GM12878 (cell line): Measurements from ENCODE around the gene CXCL17. TPM values are rescaled to one million over a fixed set of nuclear protein-coding genes. Genes with fewer than 3 reads are reported as not detected.

ENCODE experiments used
- CEBPB ChIP-seq, 2 experiments: fragments of 150-350 bp in 1 of 2; IDR thresholded peaks; 2 replicates each; pipeline ENCODE4 v1.6.1; 2012 to 2014; ENCODE audit warnings: low read depth in 2 of 2, low read length in 2 of 2, borderline replicate concordance in 1 of 2, inconsistent platforms in 1 of 2
- CTCF ChIP-seq, 3 experiments: IDR thresholded peaks in 2 of 3; conservative IDR thresholded peaks in 1 of 3; 2 replicates each; pipeline ENCODE4 v1.5.1; 2011; ENCODE audit warnings: low read depth in 3 of 3, low read length in 3 of 3, mild to moderate bottlenecking in 3 of 3, control low read depth in 2 of 3, moderate library complexity in 2 of 3, inconsistent platforms in 1 of 3, mixed read lengths in 1 of 3; ENCODE audit not compliant: control insufficient read depth in 2 of 3, insufficient read depth in 1 of 3; ENCODE audit errors: extremely low read depth in 1 of 3
- EGR1 ChIP-seq, 2 experiments: IDR thresholded peaks; 1 replicate in 1 of 2; 2 replicates in 1 of 2; pipeline ENCODE4 v1.6.1; 2011 to 2012; ENCODE audit warnings: low read depth in 2 of 2, low read length in 2 of 2, borderline replicate concordance in 1 of 2, mild to moderate bottlenecking in 1 of 2, moderate library complexity in 1 of 2
- ESRRA ChIP-seq: IDR thresholded peaks from 2 replicates; pipeline ENCODE4 v1.6.1; 2012; ENCODE audit warnings: mild to moderate bottlenecking, low read length, improper control_type of control experiment
- GABPA ChIP-seq: IDR thresholded peaks from 2 replicates; pipeline ENCODE4 v1.6.1; 2014; ENCODE audit warnings: antibody characterized with exemption, low read depth, mild to moderate bottlenecking, inconsistent platforms
- HCFC1 ChIP-seq: fragments of 150-350 bp; IDR thresholded peaks from 2 replicates; pipeline ENCODE4 v1.6.1; 2014; ENCODE audit warnings: low read length
- IKZF1 ChIP-seq: fragments of 450-650 bp; conservative IDR thresholded peaks from 2 replicates; pipeline ENCODE4 v1.6.1; 2017; ENCODE audit warnings: antibody characterized with exemption, mild to moderate bottlenecking
- IRF3 ChIP-seq: fragments of 450-650 bp; IDR thresholded peaks from 2 replicates; pipeline ENCODE4 v1.6.1; 2014; ENCODE audit warnings: mild to moderate bottlenecking
- MTA2 ChIP-seq: fragments of 450-650 bp; IDR thresholded peaks from 2 replicates; pipeline ENCODE4 v1.6.1; 2016; ENCODE audit warnings: low read depth, mild to moderate bottlenecking, moderate library complexity
- PKNOX1 ChIP-seq: fragments of 450-650 bp; IDR thresholded peaks from 2 replicates; pipeline ENCODE4 v1.6.1; 2016; ENCODE audit warnings: mild to moderate bottlenecking
- POLR2A ChIP-seq: IDR thresholded peaks from 2 replicates; pipeline ENCODE4 v1.6.1; 2011; ENCODE audit warnings: low read depth, mild to moderate bottlenecking, low read length
- RFX5 ChIP-seq: IDR thresholded peaks from 2 replicates; pipeline ENCODE4 v1.6.1; 2011; ENCODE audit warnings: low read depth, low read length, improper control_type of control experiment
- RUNX3 ChIP-seq: IDR thresholded peaks from 2 replicates; pipeline ENCODE4 v1.6.1; 2012; ENCODE audit warnings: low read length, inconsistent platforms
- SKIL ChIP-seq: fragments of 450-650 bp; IDR thresholded peaks from 2 replicates; pipeline ENCODE4 v1.6.1; 2017; ENCODE audit warnings: mild to moderate bottlenecking, low read depth, inconsistent platforms; ENCODE audit not compliant: poor library complexity, severe bottlenecking
- SRF ChIP-seq, 2 experiments: IDR thresholded peaks; 2 replicates each; pipeline ENCODE4 v1.6.1; 2011; ENCODE audit warnings: low read depth in 2 of 2, low read length in 2 of 2, mild to moderate bottlenecking in 1 of 2, moderate library complexity in 1 of 2
- STAT1 ChIP-seq: fragments of 450-650 bp; conservative IDR thresholded peaks from 2 replicates; pipeline ENCODE4 v1.6.1; 2014; ENCODE audit warnings: antibody characterized with exemption, mild to moderate bottlenecking
- TBL1XR1 ChIP-seq: IDR thresholded peaks from 2 replicates; pipeline ENCODE4 v1.6.1; 2012; ENCODE audit warnings: low read depth, low read length, improper control_type of control experiment
- TCF12 ChIP-seq: IDR thresholded peaks from 2 replicates; pipeline ENCODE4 v1.6.1; 2011; ENCODE audit warnings: low read depth, mild to moderate bottlenecking, low read length
- USF2 ChIP-seq: IDR thresholded peaks from 2 replicates; pipeline ENCODE4 v1.6.1; 2011; ENCODE audit warnings: low read depth, low read length, improper control_type of control experiment, borderline replicate concordance
- WRNIP1 ChIP-seq: IDR thresholded peaks from 2 replicates; pipeline ENCODE4 v1.6.1; 2011; ENCODE audit warnings: low read depth, low read length, improper control_type of control experiment, borderline replicate concordance
- ZBED1 ChIP-seq: IDR thresholded peaks from 2 replicates; pipeline ENCODE4 v1.6.1; 2016; ENCODE audit warnings: borderline replicate concordance
- ZNF384 ChIP-seq: IDR thresholded peaks from 2 replicates; pipeline ENCODE4 v1.6.1; 2012; ENCODE audit warnings: low read depth, mild to moderate bottlenecking, low read length, improper control_type of control experiment, borderline replicate concordance
- ZNF622 ChIP-seq: fragments of 450-650 bp; IDR thresholded peaks from 2 replicates; pipeline ENCODE4 v1.6.1; 2017; ENCODE audit warnings: mild to moderate bottlenecking, inconsistent platforms
- ZSCAN29 ChIP-seq: fragments of 450-650 bp; IDR thresholded peaks from 2 replicates; pipeline ENCODE4 v1.6.1; 2017; ENCODE audit warnings: mild to moderate bottlenecking, moderate library complexity
- polyA plus RNA-seq, 11 experiments: library from polyadenylated mRNA; depleted of rRNA in 4 of 11; unstranded in 6 of 11; stranded (reverse) in 5 of 11; fragments of >200 nt; fragmentation: Nextera tagmentation in 4 of 11; fragmentation: Illumina TruSeq in 1 of 11; extraction: Ambion mirVana in 4 of 11; extraction: Trizol in 1 of 11; gene quantifications; 1 replicate in 1 of 11; 2 replicates in 10 of 11; pipeline versions ENCODE4 v1.2.1 to v1.2.3, GENCODE V29; 2011 to 2016; ENCODE audit warnings: inconsistent platforms in 2 of 11, missing spikeins in 2 of 11, low read depth in 1 of 11
- total RNA-seq, 4 experiments: library from RNA; depleted of rRNA in 3 of 4; stranded (reverse); fragments of >200 nt in 3 of 4; fragmentation: Illumina TruSeq in 1 of 4; extraction: Trizol in 1 of 4; gene quantifications; 2 replicates each; pipeline versions ENCODE4 v1.2.1 to v1.2.3, GENCODE V29; 2013 to 2021

The CXCL17 gene
- total and polyA plus RNA-seq, 10 of the 15 experiments (the other 5 are each of a cell fraction or from before 2014, with no cell fraction given): 0.13 to 0.24 (median 0.15) TPM; not detected in 7

- no peak for TF ChIP-seq CTCF (IDR thresholded peaks at IDR 0.05 in 2 of 3, conservative IDR thresholded peaks at IDR 0.05 in 1 of 3; ENCODE audit: control insufficient read depth in 2 of 3, extremely low read depth in 1 of 3, insufficient read depth in 1 of 3, low read depth in 3 of 3, low read length in 3 of 3)
- no peak for TF ChIP-seq CEBPB (IDR thresholded peaks at IDR 0.05; ENCODE audit: borderline replicate concordance in 1 of 2, low read depth in 2 of 2, low read length in 2 of 2)
- no peak for TF ChIP-seq ZSCAN29
- no peak for TF ChIP-seq EGR1 (IDR thresholded peaks at IDR 0.05; ENCODE audit: borderline replicate concordance in 1 of 2, low read depth in 2 of 2, low read length in 2 of 2)
- no peak for TF ChIP-seq ZNF384
- TF ChIP-seq SKIL: peak; percentile 68
- TF ChIP-seq ZBED1: no peak
- peak; percentile 89 for TF ChIP-seq POLR2A
- TF ChIP-seq IRF3: peak; percentile 94
- TF ChIP-seq ZNF622: no peak
- no peak; the same call in 1 of the 2 replicates for TF ChIP-seq STAT1
- TF ChIP-seq USF2: no peak
- no peak for TF ChIP-seq TBL1XR1
- peak; percentile 92 for TF ChIP-seq RFX5
- no peak for TF ChIP-seq GABPA
- no peak for TF ChIP-seq WRNIP1
- TF ChIP-seq ESRRA: no peak
- TF ChIP-seq HCFC1: 0 out of 2 replicates have a peak, but pooled peaks have one; percentile 25
- no peak for TF ChIP-seq RUNX3
- TF ChIP-seq PKNOX1: peak; percentile 99
- TF ChIP-seq SRF (IDR thresholded peaks at IDR 0.05; ENCODE audit: low read depth in 2 of 2, low read length in 2 of 2): no peak
- peak; percentile 39; the same call in 1 of the 2 replicates for TF ChIP-seq IKZF1
- no peak for TF ChIP-seq MTA2
- no peak for TF ChIP-seq TCF12
Measured at GRCh38 chr19:42396381-42397262, 46.1 kb downstream of the CXCL17 start (continued).
